Measurements from ENCODE around the gene PTPRG.

DNA sequence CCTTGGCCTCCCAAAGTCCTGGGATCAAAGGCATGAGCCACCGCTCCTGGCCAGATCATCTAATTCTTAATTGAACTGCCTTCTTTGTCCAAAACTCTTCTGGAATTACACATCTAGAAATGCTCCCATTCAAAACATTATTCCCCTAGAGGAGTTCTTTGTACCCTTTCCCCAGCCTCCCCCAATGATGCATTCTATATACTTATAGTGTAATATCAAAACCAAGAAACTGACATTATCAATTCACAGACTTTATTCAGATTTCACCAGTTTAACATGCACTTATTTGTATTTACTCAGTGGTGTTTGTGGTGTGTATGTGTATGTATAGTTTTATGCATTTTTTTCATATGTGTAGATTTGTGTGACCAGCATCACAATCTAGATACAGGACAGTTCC is 85.0 kb downstream of the PTPRG start:
- TF ChIP-seq CTCF (conservative IDR thresholded peaks at IDR 0.05 in 1 of 2, IDR thresholded peaks at IDR 0.05 in 1 of 2; ENCODE audit: low read depth in 1 of 2, low read length in 2 of 2) (no peak), EZH2 (IDR thresholded peaks at IDR 0.05; ENCODE audit: low read length, missing control alignments) (no peak)
